ENCODE results near the gene LRMDA.
"Not testable (repeated sequence)": the region's sequence is repeated elsewhere in the genome, so short reads cannot be mapped to it uniquely, and the experiment has no call there.

The LRMDA gene

GRCh38 chr10:75597773-75598440 lies 166.5 kb downstream of the LRMDA start:
- DNase-seq (ENCODE audit: low read depth), result peak; percentile 61
- TF ChIP-seq CTCF (IDR thresholded peaks at IDR 0.05; ENCODE audit: insufficient read depth, low read depth, low read length, missing control alignments), result no peak
- H3K4me3 ChIP-seq (ENCODE audit: low read depth, low read length), result no peak overlapping the region

GRCh38 chr10:75598998-75599397 lies 167.6 kb downstream of the LRMDA start:
- TF ChIP-seq CTCF (IDR thresholded peaks at IDR 0.05; ENCODE audit: insufficient read depth, low read depth, low read length, missing control alignments), result no peak
- H3K4me3 ChIP-seq (ENCODE audit: low read depth, low read length), result no peak overlapping the region
- no peak for DNase-seq (ENCODE audit: low read depth)

GRCh38 chr10:75599875-75600648 lies 168.6 kb downstream of the LRMDA start:
- no peak for DNase-seq (ENCODE audit: low read depth)
- TF ChIP-seq CTCF (IDR thresholded peaks at IDR 0.05; ENCODE audit: insufficient read depth, low read depth, low read length, missing control alignments), result no peak
- H3K4me3 ChIP-seq (ENCODE audit: low read depth, low read length), result no peak overlapping the region

- H3K4me3 ChIP-seq (ENCODE audit: low read depth, low read length), result no peak overlapping the region
- TF ChIP-seq CTCF (IDR thresholded peaks at IDR 0.05; ENCODE audit: insufficient read depth, low read depth, low read length, missing control alignments), result no peak
- no peak for DNase-seq (ENCODE audit: low read depth)
Measured at GRCh38 chr10:75600833-75601232, 169.4 kb downstream of the LRMDA start.

- no peak overlapping the region for H3K4me3 ChIP-seq (ENCODE audit: low read depth, low read length)
- no peak for TF ChIP-seq CTCF (IDR thresholded peaks at IDR 0.05; ENCODE audit: insufficient read depth, low read depth, low read length, missing control alignments)
- DNase-seq (ENCODE audit: low read depth), result no peak
Measured at GRCh38 chr10:75602341-75602740, 170.9 kb downstream of the LRMDA start.

GRCh38 chr10:75605096-75605495 lies 173.7 kb downstream of the LRMDA start:
- DNase-seq (ENCODE audit: low read depth), result no peak
- H3K4me3 ChIP-seq (ENCODE audit: low read depth, low read length), result no peak overlapping the region
- TF ChIP-seq CTCF (IDR thresholded peaks at IDR 0.05; ENCODE audit: insufficient read depth, low read depth, low read length, missing control alignments), result no peak

- peak overlapping the region; percentile 18 for H3K4me3 ChIP-seq (ENCODE audit: low read depth, low read length)
- not testable (repeated sequence) for DNase-seq (ENCODE audit: low read depth)
Measured at GRCh38 chr10:75605795-75606194, 174.4 kb downstream of the LRMDA start.
